GM12875 (cell line): ENCODE measurements around the gene PRAMEF1.
"Not testable (repeated sequence)": the region's sequence is repeated elsewhere in the genome, so short reads cannot be mapped to it uniquely, and the experiment has no call there.

Source experiments
- H3K4me3 ChIP-seq: one replicate; pipeline ENCODE4 v1.5.1; 2011; ENCODE audit warnings: low read depth, low read length, control low read depth
- CTCF ChIP-seq: IDR thresholded peaks from 2 replicates; pipeline ENCODE4 v1.5.1; 2011; ENCODE audit warnings: low read depth, mild to moderate bottlenecking, control low read depth, inconsistent platforms, low read length, moderate library complexity, borderline replicate concordance; ENCODE audit not compliant: insufficient read depth

PRAMEF1 gene

GRCh38 chr1:12809933-12810332, 18.7 kb downstream of the PRAMEF1 start:
- H3K4me3 ChIP-seq: no peak overlapping the region
- TF ChIP-seq CTCF: no peak

GRCh38 chr1:12810691-12811408, 19.7 kb downstream of the PRAMEF1 start:
- no peak for TF ChIP-seq CTCF
- H3K4me3 ChIP-seq: no peak overlapping the region

GRCh38 chr1:12811409-12811784, 20.2 kb downstream of the PRAMEF1 start:
- no peak overlapping the region for H3K4me3 ChIP-seq
- no peak for TF ChIP-seq CTCF

- H3K4me3 ChIP-seq: not testable (repeated sequence)
Measured at GRCh38 chr1:12819061-12819460, 27.9 kb downstream of the PRAMEF1 start.

- not testable (repeated sequence) for H3K4me3 ChIP-seq
Measured at GRCh38 chr1:12831310-12831709, 40.1 kb downstream of the PRAMEF1 start, which contains the start of gene PRAMEF11. Gene PRAMEF11, minus strand, starts transcription at chr1:12831410. Its CDS starts 2,621 bp downstream, at chr1:12828789.

GRCh38 chr1:12833251-12833650, 42.1 kb downstream of the PRAMEF1 start:
- H3K4me3 ChIP-seq: not testable (repeated sequence)
